Measurements from ENCODE around the gene SLC17A9. TPM values are rescaled to one million over a fixed set of nuclear protein-coding genes. Genes with fewer than 3 reads are reported as not detected.

The SLC17A9 gene
- total RNA-seq, 1 experiment from 2014 or later: 0.17 TPM

DNA sequence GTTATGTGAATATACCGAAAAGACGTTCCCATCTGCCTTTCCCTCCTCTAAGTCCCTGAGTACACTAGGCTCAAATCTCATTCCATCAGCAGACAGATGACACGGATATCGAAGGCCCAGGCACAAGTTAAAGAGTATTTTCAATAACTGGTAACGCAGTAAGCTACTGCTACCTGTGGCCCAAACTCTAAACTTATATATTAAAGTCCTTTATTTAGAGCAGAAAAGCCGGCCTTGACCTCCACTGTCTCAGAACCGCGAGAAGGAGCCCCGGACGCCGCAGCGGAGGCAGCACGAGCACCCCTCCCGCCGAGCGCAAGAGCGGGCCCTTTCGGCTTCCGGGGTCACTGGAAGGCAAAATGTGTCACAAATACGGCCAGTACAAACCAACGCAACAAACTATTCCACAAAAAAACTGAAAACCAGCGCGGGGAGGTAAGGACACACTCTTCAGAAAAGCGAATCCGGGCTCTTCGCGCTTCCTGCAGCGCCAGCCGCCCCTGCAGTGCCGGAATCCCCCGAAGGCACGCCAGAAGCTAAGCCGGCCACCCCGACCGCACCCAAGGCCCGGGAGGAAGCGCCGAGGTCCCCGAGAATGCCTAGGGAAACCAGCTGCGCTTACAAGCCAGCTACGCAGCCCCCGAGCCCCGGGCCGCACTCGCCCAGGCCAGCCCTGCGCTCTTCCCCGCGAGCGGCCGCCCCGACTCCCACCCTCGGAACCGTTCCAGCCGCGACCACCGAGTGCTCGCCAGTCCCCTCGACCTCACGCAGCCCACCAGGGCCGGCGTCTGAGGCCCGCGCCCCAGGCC, 26.9 kb upstream of the SLC17A9 start:
- intact Hi-C loops (cut with micrococcal nuclease; ENCODE audit: unreplicated experiment): no loop called here
- H3K4me3 ChIP-seq (ENCODE audit: low read depth, low read length, poor library complexity, severe bottlenecking): peak overlapping the region; percentile 72
- ChIA-PET CTCF (no interaction called here), POLR2A (ENCODE audit: low non-redundant PET) (no interaction called here)
- H3K27ac ChIP-seq (ENCODE audit: low read depth, low read length, poor library complexity, severe bottlenecking): peak overlapping the region; percentile 93
- TF ChIP-seq, protein P1, sequence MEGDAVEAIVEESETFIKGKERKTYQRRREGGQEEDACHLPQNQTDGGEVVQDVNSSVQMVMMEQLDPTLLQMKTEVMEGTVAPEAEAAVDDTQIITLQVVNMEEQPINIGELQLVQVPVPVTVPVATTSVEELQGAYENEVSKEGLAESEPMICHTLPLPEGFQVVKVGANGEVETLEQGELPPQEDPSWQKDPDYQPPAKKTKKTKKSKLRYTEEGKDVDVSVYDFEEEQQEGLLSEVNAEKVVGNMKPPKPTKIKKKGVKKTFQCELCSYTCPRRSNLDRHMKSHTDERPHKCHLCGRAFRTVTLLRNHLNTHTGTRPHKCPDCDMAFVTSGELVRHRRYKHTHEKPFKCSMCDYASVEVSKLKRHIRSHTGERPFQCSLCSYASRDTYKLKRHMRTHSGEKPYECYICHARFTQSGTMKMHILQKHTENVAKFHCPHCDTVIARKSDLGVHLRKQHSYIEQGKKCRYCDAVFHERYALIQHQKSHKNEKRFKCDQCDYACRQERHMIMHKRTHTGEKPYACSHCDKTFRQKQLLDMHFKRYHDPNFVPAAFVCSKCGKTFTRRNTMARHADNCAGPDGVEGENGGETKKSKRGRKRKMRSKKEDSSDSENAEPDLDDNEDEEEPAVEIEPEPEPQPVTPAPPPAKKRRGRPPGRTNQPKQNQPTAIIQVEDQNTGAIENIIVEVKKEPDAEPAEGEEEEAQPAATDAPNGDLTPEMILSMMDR (conservative IDR thresholded peaks at IDR 0.05; ENCODE audit: low read depth, low read length): no peak
- no peaks in the 10 kb centered on the region for H3K9me3 ChIP-seq (ENCODE audit: low read depth, low read length, poor library complexity, severe bottlenecking)
- no peaks in the 10 kb centered on the region for H3K27me3 ChIP-seq (replicated peaks; ENCODE audit: insufficient read depth, low read depth, low read length, poor library complexity)
- peak; percentile 44 for DNase-seq (ENCODE audit: low spot score)
- H3K4me1 ChIP-seq (ENCODE audit: insufficient read depth, low read length, poor library complexity, severe bottlenecking): peaks cover 46% of the 10 kb centered on the region
- H3K36me3 ChIP-seq (ENCODE audit: insufficient read depth, low read length, poor library complexity, severe bottlenecking): no peaks in the 10 kb centered on the region
- TSS peak; percentile 41 for BruUV-seq (replicated peaks)

DNA sequence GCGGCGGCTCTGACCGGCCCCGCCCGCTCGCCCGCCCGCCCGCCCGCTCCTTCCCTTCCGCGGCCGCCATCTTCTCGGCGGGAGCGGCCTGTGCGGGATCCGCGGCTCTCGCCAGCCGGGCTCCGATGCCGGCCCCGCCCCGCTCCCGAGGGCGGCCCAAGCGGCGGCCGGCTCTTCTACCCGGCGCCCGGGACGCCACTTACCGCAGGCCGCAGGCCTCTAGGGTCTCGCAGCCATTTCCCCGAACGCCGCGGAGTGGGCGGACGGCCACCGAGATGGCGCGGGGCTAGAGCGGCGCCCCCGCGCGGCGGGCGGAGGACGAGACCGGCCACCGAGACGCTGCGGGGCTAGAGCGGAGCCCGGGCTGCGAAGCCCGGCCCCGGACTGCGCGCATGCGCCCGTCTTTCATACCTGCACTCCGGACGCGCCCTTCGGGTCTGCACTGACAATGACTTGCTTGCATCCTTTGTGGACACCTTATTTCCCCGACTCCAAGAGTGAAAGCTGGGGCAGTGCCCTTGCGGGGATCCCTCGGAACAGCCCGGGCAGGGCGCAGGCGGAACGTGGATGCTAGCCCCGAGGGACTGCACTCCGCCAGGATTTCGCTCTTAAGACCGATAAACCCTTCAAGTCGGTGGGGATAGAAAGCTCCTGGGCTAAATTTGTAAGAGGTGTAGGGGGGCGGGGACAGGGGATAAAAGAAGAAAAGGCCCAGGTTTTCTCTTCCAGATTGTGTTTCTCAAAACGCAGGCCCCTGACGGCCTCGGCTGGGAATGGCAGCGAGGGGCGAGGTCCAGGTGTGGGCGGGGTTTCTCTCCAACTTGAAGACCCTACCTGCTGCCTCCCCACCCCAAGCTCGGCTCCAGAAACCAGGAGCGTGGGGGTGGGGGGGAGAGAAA, 26.0 kb upstream of the SLC17A9 start, which contains the start of gene DIDO1:
DIDO1 (minus strand) TSS at position 277 of the 899 bp plus-strand sequence.
- peaks cover 38% of the 10 kb centered on the region for H3K4me1 ChIP-seq (ENCODE audit: insufficient read depth, low read length, poor library complexity, severe bottlenecking)
- H3K9me3 ChIP-seq (ENCODE audit: low read depth, low read length, poor library complexity, severe bottlenecking): no peaks in the 10 kb centered on the region
- intact Hi-C loops (cut with micrococcal nuclease; ENCODE audit: unreplicated experiment): no loop called here
- TF ChIP-seq, protein P1 (conservative IDR thresholded peaks at IDR 0.05; ENCODE audit: low read depth, low read length): no peak
- no peak for TF ChIP-seq EZH2 (IDR thresholded peaks at IDR 0.05; ENCODE audit: borderline replicate concordance, low read depth, low read length, poor library complexity, severe bottlenecking)
- H3K36me3 ChIP-seq (ENCODE audit: insufficient read depth, low read length, poor library complexity, severe bottlenecking): no peaks in the 10 kb centered on the region
- ChIA-PET POLR2A (ENCODE audit: low non-redundant PET) (no interaction called here), CTCF (interaction anchor here (0.6 kb wide), 1 partner anchor 317 kb away, joined by 6 read pairs; no protein-coding TSS in a partner anchor)
- H3K27me3 ChIP-seq (replicated peaks; ENCODE audit: insufficient read depth, low read depth, low read length, poor library complexity): no peaks in the 10 kb centered on the region
- peak within 1 kb of the TSS; percentile 93 for H3K27ac ChIP-seq (ENCODE audit: low read depth, low read length, poor library complexity, severe bottlenecking)
- no TSS peak for BruUV-seq (replicated peaks)
- peak within 1 kb of the TSS; percentile 72 for H3K4me3 ChIP-seq (ENCODE audit: low read depth, low read length, poor library complexity, severe bottlenecking)
- DNase-seq (ENCODE audit: low spot score): peak; percentile 91

DNA sequence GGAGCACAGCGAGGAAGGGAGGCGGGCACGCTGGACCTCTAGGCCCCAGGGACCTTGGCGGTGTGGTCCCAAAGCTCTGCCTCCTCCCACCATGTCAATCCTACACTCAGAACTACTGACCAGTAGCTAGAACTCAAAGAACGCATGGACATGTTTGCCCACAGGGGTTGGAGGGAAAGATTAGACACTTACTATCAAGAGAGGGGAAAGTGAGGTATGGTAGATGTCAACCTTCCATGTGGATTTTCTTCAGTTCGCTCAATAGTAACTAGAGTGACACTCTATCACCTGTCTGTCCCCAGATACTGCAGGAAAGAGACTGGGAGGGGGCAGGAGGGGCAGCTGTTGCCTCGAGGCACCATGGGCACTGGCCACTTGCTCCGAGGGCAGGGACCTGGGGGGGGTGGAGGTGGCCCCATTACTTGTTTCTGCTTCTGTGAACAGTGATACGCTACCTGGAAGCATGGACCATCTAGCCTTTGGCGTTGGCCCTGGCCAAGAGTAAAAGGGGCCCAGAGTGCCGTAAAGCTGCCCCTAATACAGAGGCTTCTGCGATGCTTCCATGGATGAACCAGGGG, 25.3 kb upstream of the SLC17A9 start:
- intact Hi-C loops (cut with micrococcal nuclease; ENCODE audit: unreplicated experiment): no loop called here
- Histone ChIP-seq H3K27me3 (replicated peaks; ENCODE audit: insufficient read depth, low read depth, low read length, poor library complexity) (no peaks in the 10 kb centered on the region), H3K36me3 (ENCODE audit: insufficient read depth, low read length, poor library complexity, severe bottlenecking) (no peaks in the 10 kb centered on the region), H3K4me3 (ENCODE audit: low read depth, low read length, poor library complexity, severe bottlenecking) (peak overlapping the region; percentile 72), H3K9me3 (ENCODE audit: low read depth, low read length, poor library complexity, severe bottlenecking) (no peaks in the 10 kb centered on the region), H3K27ac (ENCODE audit: low read depth, low read length, poor library complexity, severe bottlenecking) (peak overlapping the region; percentile 93), H3K4me1 (ENCODE audit: insufficient read depth, low read length, poor library complexity, severe bottlenecking) (peaks cover 35% of the 10 kb centered on the region)
- TF ChIP-seq, protein P1 (conservative IDR thresholded peaks at IDR 0.05; ENCODE audit: low read depth, low read length): no peak
- no peak for TF ChIP-seq EZH2 (IDR thresholded peaks at IDR 0.05; ENCODE audit: borderline replicate concordance, low read depth, low read length, poor library complexity, severe bottlenecking)
- no peak for DNase-seq (ENCODE audit: low spot score)
- BruUV-seq (replicated peaks): no TSS peak
- ChIA-PET CTCF (interaction anchor here (0.6 kb wide), 1 partner anchor 316 kb away, joined by 6 read pairs; no protein-coding TSS in a partner anchor), POLR2A (ENCODE audit: low non-redundant PET) (no interaction called here)

Data from A673 (cell line).